ENCODE measurements around the gene UQCC2. TPM values are rescaled to one million over a fixed set of nuclear protein-coding genes. Genes with fewer than 3 reads are reported as not detected.

UQCC2 gene
- total and polyA plus RNA-seq, 4 donors: 6.8 to 75.9 (median 22.4) TPM

DNA sequence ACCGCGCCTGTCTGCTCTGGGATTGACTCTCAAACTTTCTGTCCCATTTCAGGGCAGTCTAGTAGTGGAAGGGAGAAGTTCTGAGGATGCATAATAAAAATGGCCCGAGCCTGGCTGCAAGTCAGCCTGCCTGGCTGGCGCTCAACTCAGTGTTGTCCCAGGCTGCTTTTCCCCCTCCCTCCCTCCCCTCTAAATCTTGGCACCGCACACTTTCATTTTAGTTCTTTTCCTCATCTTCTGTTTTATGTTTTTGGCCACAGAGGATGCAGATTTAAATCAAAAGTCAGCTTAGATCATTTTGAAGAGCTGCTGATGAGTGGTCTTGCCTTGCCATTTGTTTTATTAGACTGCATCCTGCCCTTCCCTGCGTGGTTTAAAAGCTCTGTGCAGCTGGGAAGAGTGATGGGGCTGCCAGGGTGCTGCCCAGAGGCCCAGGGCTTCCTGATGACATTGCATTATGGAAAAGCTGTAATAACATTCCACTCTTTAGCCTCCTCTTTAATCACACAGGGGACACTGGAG is 6.5 kb upstream of the UQCC2 start:
- TF ChIP-seq RAD21 (IDR thresholded peaks at IDR 0.05) (no peak), SP1 (IDR thresholded peaks at IDR 0.05) (no peak), NR2F2 (IDR thresholded peaks at IDR 0.05) (no peak), HNF4G (IDR thresholded peaks at IDR 0.05) (no peak), FOXA1 (IDR thresholded peaks at IDR 0.05) (no peak)
- no peaks in the 10 kb centered on the region for H3K36me3 ChIP-seq (ENCODE audit: control insufficient read depth in 4 of 4, insufficient read depth in 3 of 4, low read depth in 1 of 4, low read length in 3 of 4)
- H3K27ac ChIP-seq (ENCODE audit: low read depth in 1 of 2, low read length in 2 of 2): no peak overlapping the region
- H3K4me3 ChIP-seq (ENCODE audit: low read depth in 1 of 3, low read length in 3 of 3): no peak overlapping the region
- H3K4me1 ChIP-seq (ENCODE audit: control insufficient read depth in 4 of 4, insufficient read depth in 4 of 4, low read length in 3 of 4): peaks cover 0 to 15% (median 14%) of the 10 kb centered on the region in 4 donors
- H3K27me3 ChIP-seq (ENCODE audit: control insufficient read depth in 4 of 4, insufficient read depth in 4 of 4, low read length in 3 of 4): no peaks in the 10 kb centered on the region
- WGBS: 45% methylated on average over 6 of the region's 6 CpGs
- H3K9ac ChIP-seq (ENCODE audit: low read depth in 1 of 2, low read length in 2 of 2): no peak overlapping the region
- DNase-seq (ENCODE audit: low spot score): no peak
- no peaks in the 10 kb centered on the region for H3K9me3 ChIP-seq (ENCODE audit: control insufficient read depth in 4 of 4, low read length in 3 of 4)

DNA sequence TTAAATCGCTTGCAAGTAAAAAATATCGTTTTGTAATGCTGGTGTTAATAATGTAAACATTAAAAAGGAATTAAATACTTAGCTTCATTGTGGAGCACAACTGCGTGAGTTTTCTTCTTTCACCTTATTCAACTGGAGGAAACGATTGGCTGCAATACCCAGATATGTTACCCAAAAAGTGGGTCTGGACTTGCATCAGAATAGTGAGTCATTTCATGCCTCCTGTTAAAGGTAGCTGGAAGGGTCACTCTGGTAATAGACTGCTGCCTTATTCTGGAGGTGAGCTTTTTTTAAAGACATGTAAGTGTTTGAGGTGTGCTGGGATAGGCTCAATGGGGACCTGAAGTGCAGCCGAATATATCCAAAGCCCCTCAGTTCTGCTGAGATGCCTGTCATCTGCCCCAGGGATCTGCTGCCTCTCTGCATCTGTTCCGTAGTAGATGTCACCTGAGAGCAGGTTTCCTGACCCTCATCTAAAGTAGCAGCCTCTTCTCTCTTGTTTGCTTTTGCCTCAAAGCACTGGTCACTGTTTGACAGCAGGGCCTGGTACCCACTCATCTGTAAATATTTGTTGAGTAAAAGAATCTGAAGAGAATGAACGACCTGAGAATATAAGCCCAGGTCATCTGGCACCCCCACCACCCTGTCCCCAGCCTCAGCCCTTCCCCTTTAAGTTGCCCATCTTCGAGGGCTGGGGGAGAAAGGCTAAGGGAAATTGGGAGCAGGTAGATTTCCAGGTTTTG is 5.6 kb upstream of the UQCC2 start:
- Histone ChIP-seq H3K36me3 (ENCODE audit: control insufficient read depth in 4 of 4, insufficient read depth in 3 of 4, low read depth in 1 of 4, low read length in 3 of 4) (no peaks in the 10 kb centered on the region), H3K4me3 (ENCODE audit: low read depth in 1 of 3, low read length in 3 of 3) (no peak overlapping the region), H3K4me1 (ENCODE audit: control insufficient read depth in 4 of 4, insufficient read depth in 4 of 4, low read length in 3 of 4) (peaks cover 0 to 16% (median 14%) of the 10 kb centered on the region in 4 donors), H3K9me3 (ENCODE audit: control insufficient read depth in 4 of 4, low read length in 3 of 4) (no peaks in the 10 kb centered on the region), H3K9ac (ENCODE audit: low read depth in 1 of 2, low read length in 2 of 2) (no peak overlapping the region), H3K27me3 (ENCODE audit: control insufficient read depth in 4 of 4, insufficient read depth in 4 of 4, low read length in 3 of 4) (no peaks in the 10 kb centered on the region), H3K27ac (ENCODE audit: low read depth in 1 of 2, low read length in 2 of 2) (peak overlapping the region in 1 of 2 donors; percentile 44)
- no peak for DNase-seq (ENCODE audit: low spot score)
- TF ChIP-seq EGR1 (IDR thresholded peaks at IDR 0.05; ENCODE audit: low read depth in 2 of 2) (no peak), YY1 (IDR thresholded peaks at IDR 0.05) (no peak), NR2F2 (IDR thresholded peaks at IDR 0.05) (no peak), SP1 (IDR thresholded peaks at IDR 0.05) (no peak), JUND (IDR thresholded peaks at IDR 0.05) (no peak), GABPA (IDR thresholded peaks at IDR 0.05 in 1 of 2, conservative IDR thresholded peaks at IDR 0.05 in 1 of 2) (no peak), TAF1 (conservative IDR thresholded peaks at IDR 0.05) (no peak), HNF4A (conservative IDR thresholded peaks at IDR 0.05) (no peak), FOXA1 (IDR thresholded peaks at IDR 0.05) (no peak)
- TF ChIP-seq, protein P1, sequence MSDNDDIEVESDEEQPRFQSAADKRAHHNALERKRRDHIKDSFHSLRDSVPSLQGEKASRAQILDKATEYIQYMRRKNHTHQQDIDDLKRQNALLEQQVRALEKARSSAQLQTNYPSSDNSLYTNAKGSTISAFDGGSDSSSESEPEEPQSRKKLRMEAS (IDR thresholded peaks at IDR 0.05): no peak
- TF ChIP-seq, protein P2, sequence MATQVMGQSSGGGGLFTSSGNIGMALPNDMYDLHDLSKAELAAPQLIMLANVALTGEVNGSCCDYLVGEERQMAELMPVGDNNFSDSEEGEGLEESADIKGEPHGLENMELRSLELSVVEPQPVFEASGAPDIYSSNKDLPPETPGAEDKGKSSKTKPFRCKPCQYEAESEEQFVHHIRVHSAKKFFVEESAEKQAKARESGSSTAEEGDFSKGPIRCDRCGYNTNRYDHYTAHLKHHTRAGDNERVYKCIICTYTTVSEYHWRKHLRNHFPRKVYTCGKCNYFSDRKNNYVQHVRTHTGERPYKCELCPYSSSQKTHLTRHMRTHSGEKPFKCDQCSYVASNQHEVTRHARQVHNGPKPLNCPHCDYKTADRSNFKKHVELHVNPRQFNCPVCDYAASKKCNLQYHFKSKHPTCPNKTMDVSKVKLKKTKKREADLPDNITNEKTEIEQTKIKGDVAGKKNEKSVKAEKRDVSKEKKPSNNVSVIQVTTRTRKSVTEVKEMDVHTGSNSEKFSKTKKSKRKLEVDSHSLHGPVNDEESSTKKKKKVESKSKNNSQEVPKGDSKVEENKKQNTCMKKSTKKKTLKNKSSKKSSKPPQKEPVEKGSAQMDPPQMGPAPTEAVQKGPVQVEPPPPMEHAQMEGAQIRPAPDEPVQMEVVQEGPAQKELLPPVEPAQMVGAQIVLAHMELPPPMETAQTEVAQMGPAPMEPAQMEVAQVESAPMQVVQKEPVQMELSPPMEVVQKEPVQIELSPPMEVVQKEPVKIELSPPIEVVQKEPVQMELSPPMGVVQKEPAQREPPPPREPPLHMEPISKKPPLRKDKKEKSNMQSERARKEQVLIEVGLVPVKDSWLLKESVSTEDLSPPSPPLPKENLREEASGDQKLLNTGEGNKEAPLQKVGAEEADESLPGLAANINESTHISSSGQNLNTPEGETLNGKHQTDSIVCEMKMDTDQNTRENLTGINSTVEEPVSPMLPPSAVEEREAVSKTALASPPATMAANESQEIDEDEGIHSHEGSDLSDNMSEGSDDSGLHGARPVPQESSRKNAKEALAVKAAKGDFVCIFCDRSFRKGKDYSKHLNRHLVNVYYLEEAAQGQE (IDR thresholded peaks at IDR 0.05): no peak
- 57% methylated on average over 8 of the region's 8 CpGs for WGBS

- Histone ChIP-seq H3K27me3 (ENCODE audit: control insufficient read depth in 4 of 4, insufficient read depth in 4 of 4, low read length in 3 of 4) (no peaks in the 10 kb centered on the region), H3K4me3 (ENCODE audit: low read depth in 1 of 3, low read length in 3 of 3) (no peak overlapping the region), H3K27ac (ENCODE audit: low read depth in 1 of 2, low read length in 2 of 2) (no peak overlapping the region), H3K36me3 (ENCODE audit: control insufficient read depth in 4 of 4, insufficient read depth in 3 of 4, low read depth in 1 of 4, low read length in 3 of 4) (no peaks in the 10 kb centered on the region), H3K9me3 (ENCODE audit: control insufficient read depth in 4 of 4, low read length in 3 of 4) (no peaks in the 10 kb centered on the region), H3K9ac (ENCODE audit: low read depth in 1 of 2, low read length in 2 of 2) (no peak overlapping the region), H3K4me1 (ENCODE audit: control insufficient read depth in 4 of 4, insufficient read depth in 4 of 4, low read length in 3 of 4) (peaks cover 0 to 21% (median 17%) of the 10 kb centered on the region in 4 donors)
- WGBS: 66% methylated on average over 7 of the region's 7 CpGs
- DNase-seq (ENCODE audit: low spot score): no peak
- TF ChIP-seq YY1 (IDR thresholded peaks at IDR 0.05): no peak
- TF ChIP-seq JUND (IDR thresholded peaks at IDR 0.05): no peak
- TF ChIP-seq, protein P3, sequence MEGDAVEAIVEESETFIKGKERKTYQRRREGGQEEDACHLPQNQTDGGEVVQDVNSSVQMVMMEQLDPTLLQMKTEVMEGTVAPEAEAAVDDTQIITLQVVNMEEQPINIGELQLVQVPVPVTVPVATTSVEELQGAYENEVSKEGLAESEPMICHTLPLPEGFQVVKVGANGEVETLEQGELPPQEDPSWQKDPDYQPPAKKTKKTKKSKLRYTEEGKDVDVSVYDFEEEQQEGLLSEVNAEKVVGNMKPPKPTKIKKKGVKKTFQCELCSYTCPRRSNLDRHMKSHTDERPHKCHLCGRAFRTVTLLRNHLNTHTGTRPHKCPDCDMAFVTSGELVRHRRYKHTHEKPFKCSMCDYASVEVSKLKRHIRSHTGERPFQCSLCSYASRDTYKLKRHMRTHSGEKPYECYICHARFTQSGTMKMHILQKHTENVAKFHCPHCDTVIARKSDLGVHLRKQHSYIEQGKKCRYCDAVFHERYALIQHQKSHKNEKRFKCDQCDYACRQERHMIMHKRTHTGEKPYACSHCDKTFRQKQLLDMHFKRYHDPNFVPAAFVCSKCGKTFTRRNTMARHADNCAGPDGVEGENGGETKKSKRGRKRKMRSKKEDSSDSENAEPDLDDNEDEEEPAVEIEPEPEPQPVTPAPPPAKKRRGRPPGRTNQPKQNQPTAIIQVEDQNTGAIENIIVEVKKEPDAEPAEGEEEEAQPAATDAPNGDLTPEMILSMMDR (IDR thresholded peaks at IDR 0.05; ENCODE audit: low read depth, low read length, missing input control): no peak
- TF ChIP-seq EGR1 (IDR thresholded peaks at IDR 0.05; ENCODE audit: low read depth in 2 of 2): no peak
- TF ChIP-seq TAF1 (conservative IDR thresholded peaks at IDR 0.05): no peak
- no peak for TF ChIP-seq ZBTB33 (IDR thresholded peaks at IDR 0.05)
- no peak for TF ChIP-seq SP1 (IDR thresholded peaks at IDR 0.05)
- TF ChIP-seq FOXA2 (IDR thresholded peaks at IDR 0.05): no peak
- no peak for TF ChIP-seq NR2F2 (IDR thresholded peaks at IDR 0.05)
- no peak for TF ChIP-seq FOXA1 (IDR thresholded peaks at IDR 0.05)
- TF ChIP-seq HNF4A (conservative IDR thresholded peaks at IDR 0.05): no peak
These were observed 4.9 kb upstream of the UQCC2 start for GRCh38 chr6:33716379-33716778.

All from liver (tissue), 9 donors.